Osteoblast (primary cell): Measurements from ENCODE around the gene RNF225. TPM values are rescaled to one million over a fixed set of nuclear protein-coding genes. Genes with fewer than 3 reads are reported as not detected.

ENCODE experiments used
- DNase-seq: peaks from one replicate; pipeline ENCODE4 v3.0.0; 2011; ENCODE audit warnings: low spot score, mixed read lengths; ENCODE audit not compliant: insufficient read length; ENCODE audit errors: missing footprints
- H2AFZ ChIP-seq: 2 replicates; pipeline ENCODE4 v1.6.0; 2011; ENCODE audit warnings: mild to moderate bottlenecking, low read length
- H3K27ac ChIP-seq: 2 replicates; pipeline ENCODE4 v1.5.1; 2011; ENCODE audit warnings: mild to moderate bottlenecking, low read depth, low read length, moderate library complexity
- H3K27me3 ChIP-seq: 2 replicates; pipeline ENCODE4 v1.6.0; 2012; ENCODE audit warnings: mild to moderate bottlenecking, control low read depth, inconsistent platforms, low read length, moderate library complexity; ENCODE audit not compliant: insufficient read depth
- H3K36me3 ChIP-seq: 2 replicates; pipeline ENCODE4 v1.5.1; 2011; ENCODE audit warnings: mild to moderate bottlenecking, low read length, control low read depth, moderate library complexity; ENCODE audit not compliant: insufficient read depth
- H3K4me1 ChIP-seq: 2 replicates; pipeline ENCODE4 v1.5.1; 2011; ENCODE audit warnings: mild to moderate bottlenecking, low read length, control low read depth, moderate library complexity; ENCODE audit not compliant: insufficient read depth
- H3K4me2 ChIP-seq: 2 replicates; pipeline ENCODE4 v1.6.0; 2011; ENCODE audit warnings: mild to moderate bottlenecking, low read length; ENCODE audit not compliant: insufficient read depth
- H3K4me3 ChIP-seq: fragments of 200-600 bp; sonication (generic); 3 replicates; pipeline ENCODE4 v1.5.1; 2012; ENCODE audit warnings: mild to moderate bottlenecking, low read length, inconsistent platforms; ENCODE audit not compliant: insufficient read depth
- H3K79me2 ChIP-seq: 2 replicates; pipeline ENCODE4 v1.6.0; 2012; ENCODE audit warnings: mild to moderate bottlenecking, low read length, control low read depth, inconsistent platforms; ENCODE audit not compliant: insufficient read depth
- H3K9me3 ChIP-seq: 2 replicates; pipeline ENCODE4 v1.5.1; 2011; ENCODE audit warnings: low read depth, low read length, control low read depth
- H4K20me1 ChIP-seq: 2 replicates; pipeline ENCODE4 v1.6.0; 2012; ENCODE audit warnings: mild to moderate bottlenecking, low read length, control low read depth; ENCODE audit not compliant: insufficient read depth
- total RNA-seq: library from RNA; depleted of rRNA; stranded (reverse); fragments of >200 nt; gene quantifications from 2 replicates; pipeline ENCODE4 v1.2.3, GENCODE V29; 2012
- TF ChIP-seq, protein P1 (sequence below): IDR thresholded peaks from 2 replicates; pipeline ENCODE4 v1.5.1; 2011; ENCODE audit warnings: mild to moderate bottlenecking, low read depth, low read length, moderate library complexity; ENCODE audit errors: extremely low read depth

Gene RNF225
- total RNA-seq, 1 donor, result not detected

DNA sequence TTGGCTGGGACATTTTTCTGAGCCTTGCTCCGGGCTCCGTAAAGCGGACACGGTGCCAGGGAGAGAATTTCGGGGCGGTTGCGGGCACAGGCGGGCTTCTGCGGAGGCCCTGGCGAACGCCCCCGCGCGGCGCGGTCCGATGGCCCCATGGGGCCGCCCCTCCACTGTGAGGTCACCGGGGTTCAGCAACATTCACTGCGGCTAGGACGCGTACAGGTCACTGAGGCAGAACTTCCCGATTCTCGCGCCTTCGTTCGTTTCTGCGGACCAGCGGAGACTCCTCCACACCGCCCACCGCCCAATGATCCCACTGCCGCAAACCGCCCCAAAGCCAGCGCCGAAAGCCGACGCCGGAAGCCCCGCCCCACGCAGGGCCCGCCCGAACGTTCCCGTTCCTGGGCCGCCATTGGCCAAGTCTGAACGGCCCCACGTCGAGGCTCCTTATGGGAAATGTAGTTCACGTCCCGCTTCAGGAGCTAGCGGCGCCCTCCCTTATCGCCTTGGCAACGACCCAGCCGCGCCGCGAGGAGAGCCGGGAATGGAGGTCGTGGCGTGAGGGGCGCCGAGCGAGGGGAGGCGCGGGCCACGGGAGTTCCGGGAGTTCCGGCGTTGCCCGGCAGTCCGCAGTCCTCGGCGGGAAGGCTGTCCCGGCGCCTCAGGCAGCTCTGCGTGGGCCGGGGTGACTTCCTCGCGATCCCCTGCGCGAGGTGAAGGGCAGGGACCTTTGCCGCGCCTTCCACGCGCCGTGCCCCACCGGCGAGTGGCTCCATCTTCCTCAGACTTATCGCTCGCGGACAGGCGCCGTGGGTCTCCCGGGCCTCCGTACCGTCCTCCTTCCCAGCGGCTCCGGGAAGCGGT lies 12.9 kb downstream of the RNF225 start, which contains the start of gene ZNF584:
ZNF584 (plus strand) TSS at position 498 of the 858 bp plus-strand sequence. CDS start 499 bp downstream, outside the sequence.
- peak within 1 kb of the TSS; percentile 94 for H2AFZ ChIP-seq
- no peaks in the 10 kb centered on the region for H3K27me3 ChIP-seq
- H3K36me3 ChIP-seq, result no peaks in the 10 kb centered on the region
- DNase-seq, result peak; percentile 99
- H3K4me2 ChIP-seq, result peak within 1 kb of the TSS; percentile 92
- H3K9me3 ChIP-seq, result no peaks in the 10 kb centered on the region
- peaks cover 9% of the 10 kb centered on the region for H4K20me1 ChIP-seq
- H3K4me3 ChIP-seq, result peak within 1 kb of the TSS; percentile 96
- peaks cover 17% of the 10 kb centered on the region for H3K4me1 ChIP-seq
- TF ChIP-seq, protein P1, sequence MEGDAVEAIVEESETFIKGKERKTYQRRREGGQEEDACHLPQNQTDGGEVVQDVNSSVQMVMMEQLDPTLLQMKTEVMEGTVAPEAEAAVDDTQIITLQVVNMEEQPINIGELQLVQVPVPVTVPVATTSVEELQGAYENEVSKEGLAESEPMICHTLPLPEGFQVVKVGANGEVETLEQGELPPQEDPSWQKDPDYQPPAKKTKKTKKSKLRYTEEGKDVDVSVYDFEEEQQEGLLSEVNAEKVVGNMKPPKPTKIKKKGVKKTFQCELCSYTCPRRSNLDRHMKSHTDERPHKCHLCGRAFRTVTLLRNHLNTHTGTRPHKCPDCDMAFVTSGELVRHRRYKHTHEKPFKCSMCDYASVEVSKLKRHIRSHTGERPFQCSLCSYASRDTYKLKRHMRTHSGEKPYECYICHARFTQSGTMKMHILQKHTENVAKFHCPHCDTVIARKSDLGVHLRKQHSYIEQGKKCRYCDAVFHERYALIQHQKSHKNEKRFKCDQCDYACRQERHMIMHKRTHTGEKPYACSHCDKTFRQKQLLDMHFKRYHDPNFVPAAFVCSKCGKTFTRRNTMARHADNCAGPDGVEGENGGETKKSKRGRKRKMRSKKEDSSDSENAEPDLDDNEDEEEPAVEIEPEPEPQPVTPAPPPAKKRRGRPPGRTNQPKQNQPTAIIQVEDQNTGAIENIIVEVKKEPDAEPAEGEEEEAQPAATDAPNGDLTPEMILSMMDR, result no peak
- peaks cover 39% of the 10 kb centered on the region for H3K79me2 ChIP-seq
- H3K27ac ChIP-seq, result peak within 1 kb of the TSS; percentile 88

DNA sequence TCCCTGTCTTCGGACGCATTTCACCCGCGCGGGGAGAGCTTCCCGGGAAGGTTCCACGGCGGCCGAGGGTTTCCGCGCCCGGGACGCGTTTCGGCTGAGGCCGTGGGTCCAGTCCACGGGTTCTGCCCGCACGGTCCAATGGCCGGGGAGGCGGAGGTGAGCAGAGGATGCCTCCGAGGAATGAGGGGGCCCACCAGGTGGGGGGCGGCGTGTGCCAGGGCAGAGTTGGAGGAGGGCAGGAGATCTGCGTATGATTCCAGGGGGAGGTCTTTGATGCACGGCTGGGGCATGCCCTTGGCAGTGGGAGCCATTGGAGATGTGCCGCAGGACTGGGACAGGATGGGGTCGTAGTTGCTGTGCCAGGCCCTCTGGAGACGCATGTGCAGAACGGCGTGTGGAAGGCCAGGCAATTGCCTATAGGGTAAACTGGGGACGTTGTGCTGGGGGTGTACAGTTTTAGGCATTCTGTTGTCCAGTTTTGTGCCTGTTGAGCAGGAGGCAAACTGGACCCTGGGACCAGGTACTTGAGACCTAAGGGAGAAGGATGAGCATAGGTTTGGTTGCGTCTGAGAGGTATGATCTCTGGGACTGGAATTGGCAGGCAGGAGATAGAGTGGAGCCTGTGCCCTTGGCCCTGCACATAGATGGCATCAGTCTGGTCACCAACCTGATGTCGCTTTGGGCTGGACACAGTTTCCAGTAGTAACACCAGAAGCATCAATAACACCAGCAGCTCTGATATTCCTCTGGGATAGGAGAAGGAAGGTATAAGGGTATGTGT lies 13.7 kb downstream of the RNF225 start:
- Histone ChIP-seq H3K9me3 (no peaks in the 10 kb centered on the region), H3K27me3 (no peaks in the 10 kb centered on the region), H4K20me1 (peaks cover 9% of the 10 kb centered on the region), H3K4me2 (peak overlapping the region; percentile 92), H3K36me3 (no peaks in the 10 kb centered on the region), H3K27ac (peak overlapping the region; percentile 88), H3K79me2 (peaks cover 39% of the 10 kb centered on the region), H3K4me1 (peaks cover 17% of the 10 kb centered on the region), H3K4me3 (peak overlapping the region; percentile 96), H2AFZ (peak overlapping the region; percentile 94)
- DNase-seq, result peak; percentile 87
- TF ChIP-seq, protein P1, result no peak

DNA sequence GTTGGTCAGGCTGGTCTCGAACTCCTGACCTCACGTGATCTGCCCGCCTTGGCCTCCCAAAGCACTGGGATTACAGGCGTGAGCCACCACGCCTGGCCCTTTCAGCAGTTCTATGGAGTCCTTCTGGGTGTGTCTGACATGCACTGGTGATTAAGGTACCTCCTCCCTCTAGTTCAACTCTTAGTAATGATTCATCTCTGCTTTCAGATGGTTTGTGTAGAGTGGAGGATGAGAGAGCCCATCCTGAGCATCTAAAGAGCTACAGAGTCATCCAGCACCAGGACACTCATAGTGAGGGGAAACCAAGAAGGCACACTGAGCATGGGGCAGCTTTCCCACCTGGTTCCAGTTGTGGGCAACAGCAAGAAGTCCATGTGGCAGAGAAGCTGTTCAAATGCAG lies 21.1 kb downstream of the RNF225 start:
- H3K36me3 ChIP-seq, result peaks cover 44% of the 10 kb centered on the region
- no peak overlapping the region for H3K4me2 ChIP-seq
- H4K20me1 ChIP-seq, result no peaks in the 10 kb centered on the region
- H3K27ac ChIP-seq, result no peak overlapping the region
- H3K4me1 ChIP-seq, result no peaks in the 10 kb centered on the region
- peaks cover 5% of the 10 kb centered on the region for H3K79me2 ChIP-seq
- no peak for DNase-seq
- no peak overlapping the region for H3K4me3 ChIP-seq
- H2AFZ ChIP-seq, result no peak overlapping the region
- H3K9me3 ChIP-seq, result peaks cover 24% of the 10 kb centered on the region
- no peaks in the 10 kb centered on the region for H3K27me3 ChIP-seq
- TF ChIP-seq, protein P1, result no peak

DNA sequence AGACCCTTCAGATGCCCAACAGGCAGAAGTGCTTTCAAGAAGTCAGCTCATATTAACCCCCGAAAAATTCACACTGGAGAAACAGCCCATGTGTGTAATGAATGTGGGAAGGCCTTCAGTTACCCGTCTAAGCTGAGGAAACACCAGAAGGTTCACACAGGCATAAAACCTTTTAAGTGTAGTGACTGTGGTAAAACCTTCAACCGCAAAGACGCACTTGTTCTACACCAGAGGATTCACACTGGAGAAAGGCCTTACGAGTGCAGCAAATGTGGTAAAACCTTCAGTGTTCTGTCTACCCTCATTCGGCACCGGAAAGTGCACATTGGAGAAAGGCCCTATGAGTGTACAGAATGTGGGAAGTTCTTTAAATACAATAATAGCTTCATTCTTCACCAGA lies 21.6 kb downstream of the RNF225 start:
- Histone ChIP-seq H3K4me1 (no peaks in the 10 kb centered on the region), H3K27me3 (no peaks in the 10 kb centered on the region), H3K27ac (no peak overlapping the region), H3K36me3 (peaks cover 44% of the 10 kb centered on the region), H4K20me1 (no peaks in the 10 kb centered on the region), H3K79me2 (peaks cover 5% of the 10 kb centered on the region), H2AFZ (no peak overlapping the region), H3K4me2 (no peak overlapping the region), H3K4me3 (no peak overlapping the region), H3K9me3 (peaks cover 24% of the 10 kb centered on the region)
- DNase-seq, result no peak
- TF ChIP-seq, protein P1, result no peak
